Tibial nerve (tissue), 4 donors: ENCODE results near the gene GSTT4.

Experiments used
- CTCF ChIP-seq, 5 experiments: fragments of 200-600 bp in 3 of 5; fragments of 450-650 bp in 2 of 5; sonication (generic) in 3 of 5; IDR thresholded peaks; one replicate each; pipeline ENCODE4 v1.5.1; 2016 to 2019; ENCODE audit warnings: antibody characterized with exemption in 5 of 5, mild to moderate bottlenecking in 3 of 5, moderate library complexity in 2 of 5
- EP300 ChIP-seq, 2 donors: sonication (generic); formaldehyde crosslinking; IDR thresholded peaks; one replicate each; pipeline ENCODE4 v1.6.1; 2017; ENCODE audit warnings: antibody characterized with exemption in 2 of 2, mild to moderate bottlenecking in 1 of 2
- POLR2A ChIP-seq, 2 donors: fragments of 450-650 bp; IDR thresholded peaks; one replicate each; pipeline ENCODE4 v1.6.1; 2017; ENCODE audit warnings: antibody characterized with exemption in 2 of 2, mild to moderate bottlenecking in 2 of 2, moderate library complexity in 2 of 2

GRCh38 chr22:24049211-24049610 is 44.0 kb upstream of the GSTT4 start:
- TF ChIP-seq POLR2A (IDR thresholded peaks at IDR 0.05) (no peak), CTCF (IDR thresholded peaks at IDR 0.05) (no peak), EP300 (IDR thresholded peaks at IDR 0.05) (no peak)
